GM06990 (cell line): Measurements from ENCODE around the gene RLBP1.

Experiments used
- DNase-seq: peaks from one replicate; pipeline ENCODE4 v3.0.0-alpha.2; 2011; ENCODE audit not compliant: insufficient read length; ENCODE audit errors: extremely low read depth
- H3K27me3 ChIP-seq: replicated peaks from 2 replicates; pipeline ENCODE4 v1.6.0; 2011; ENCODE audit warnings: low read length; ENCODE audit not compliant: control insufficient read depth, insufficient read depth
- H3K36me3 ChIP-seq: 2 replicates; pipeline ENCODE4 v1.5.1; 2011; ENCODE audit warnings: low read length; ENCODE audit not compliant: control insufficient read depth, insufficient read depth
- H3K4me3 ChIP-seq: replicated peaks from 2 replicates; pipeline ENCODE4 v1.5.1; 2011; ENCODE audit warnings: low read depth, mild to moderate bottlenecking, control low read depth, low read length
- TF ChIP-seq, protein P1 (sequence below): IDR thresholded peaks from 2 replicates; pipeline ENCODE4 v1.5.1; 2011; ENCODE audit warnings: low read length, control low read depth, mild to moderate bottlenecking, inconsistent platforms; ENCODE audit not compliant: insufficient read depth, poor library complexity, severe bottlenecking

Gene RLBP1

DNA sequence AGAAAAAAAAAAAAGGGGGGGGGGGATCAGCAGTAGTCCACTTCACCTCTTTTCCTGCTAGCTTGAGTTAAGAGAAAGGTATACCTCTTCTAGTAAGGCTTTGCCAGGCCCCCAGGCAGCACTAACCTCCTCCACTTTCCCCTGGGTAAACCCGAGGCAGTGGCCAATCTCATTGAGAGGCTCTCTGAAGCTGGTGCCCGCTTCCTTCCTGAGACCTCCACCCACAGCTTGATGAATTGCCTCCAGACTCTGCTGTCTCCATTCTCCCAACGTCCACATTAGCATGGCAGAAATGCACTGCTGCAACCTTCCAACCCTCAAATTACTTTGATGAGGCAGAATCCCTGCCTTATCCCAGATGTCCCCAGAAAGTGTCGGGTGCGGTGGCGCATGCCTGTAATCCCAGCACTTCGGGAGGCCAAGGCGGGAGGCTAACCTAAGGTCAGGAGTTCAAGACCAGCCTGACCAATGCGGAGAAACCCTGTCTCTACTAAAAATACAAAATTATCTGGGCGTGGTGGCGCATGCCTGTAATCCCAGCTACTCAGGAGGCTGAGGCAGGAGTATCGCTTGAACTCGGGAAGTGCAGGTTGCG lies 15.3 kb downstream of the RLBP1 start:
- Histone ChIP-seq H3K36me3 (no peaks in the 10 kb centered on the region), H3K4me3 (no peak overlapping the region), H3K27me3 (no peaks in the 10 kb centered on the region)
- TF ChIP-seq, protein P1, sequence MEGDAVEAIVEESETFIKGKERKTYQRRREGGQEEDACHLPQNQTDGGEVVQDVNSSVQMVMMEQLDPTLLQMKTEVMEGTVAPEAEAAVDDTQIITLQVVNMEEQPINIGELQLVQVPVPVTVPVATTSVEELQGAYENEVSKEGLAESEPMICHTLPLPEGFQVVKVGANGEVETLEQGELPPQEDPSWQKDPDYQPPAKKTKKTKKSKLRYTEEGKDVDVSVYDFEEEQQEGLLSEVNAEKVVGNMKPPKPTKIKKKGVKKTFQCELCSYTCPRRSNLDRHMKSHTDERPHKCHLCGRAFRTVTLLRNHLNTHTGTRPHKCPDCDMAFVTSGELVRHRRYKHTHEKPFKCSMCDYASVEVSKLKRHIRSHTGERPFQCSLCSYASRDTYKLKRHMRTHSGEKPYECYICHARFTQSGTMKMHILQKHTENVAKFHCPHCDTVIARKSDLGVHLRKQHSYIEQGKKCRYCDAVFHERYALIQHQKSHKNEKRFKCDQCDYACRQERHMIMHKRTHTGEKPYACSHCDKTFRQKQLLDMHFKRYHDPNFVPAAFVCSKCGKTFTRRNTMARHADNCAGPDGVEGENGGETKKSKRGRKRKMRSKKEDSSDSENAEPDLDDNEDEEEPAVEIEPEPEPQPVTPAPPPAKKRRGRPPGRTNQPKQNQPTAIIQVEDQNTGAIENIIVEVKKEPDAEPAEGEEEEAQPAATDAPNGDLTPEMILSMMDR = no peak
- no peak for DNase-seq

GRCh38 chr15:89203705-89204273 lies 17.6 kb downstream of the RLBP1 start:
- Histone ChIP-seq H3K4me3 (no peak overlapping the region), H3K27me3 (no peaks in the 10 kb centered on the region), H3K36me3 (no peaks in the 10 kb centered on the region)
- TF ChIP-seq, protein P1 = no peak
- no peak for DNase-seq

- TF ChIP-seq, protein P1 = no peak
- Histone ChIP-seq H3K36me3 (no peaks in the 10 kb centered on the region; the same call in 1 of the 2 replicates), H3K4me3 (no peak overlapping the region), H3K27me3 (no peaks in the 10 kb centered on the region)
- no peak for DNase-seq
These were observed 19.8 kb downstream of the RLBP1 start for GRCh38 chr15:89201465-89202005.

GRCh38 chr15:89200182-89200581 lies 21.2 kb downstream of the RLBP1 start:
- Histone ChIP-seq H3K4me3 (no peak overlapping the region), H3K36me3 (peaks cover 4% of the 10 kb centered on the region), H3K27me3 (no peaks in the 10 kb centered on the region)
- no peak for DNase-seq
- TF ChIP-seq, protein P1 = no peak

- DNase-seq = no peak
- Histone ChIP-seq H3K4me3 (no peak overlapping the region), H3K27me3 (no peaks in the 10 kb centered on the region), H3K36me3 (peaks cover 4% of the 10 kb centered on the region)
- TF ChIP-seq, protein P1 = no peak
These were observed 21.6 kb downstream of the RLBP1 start for GRCh38 chr15:89199746-89200145.
